NCI-H1694 treated with DMSO at 0.1 percent for 48 hours (cell line): ENCODE results near the gene RAB11FIP2.

Source experiments
- DNase-seq: peaks from one replicate; lab custom pipeline; 2025; lab: John Stamatoyannopoulos, UW

RAB11FIP2 gene

DNA sequence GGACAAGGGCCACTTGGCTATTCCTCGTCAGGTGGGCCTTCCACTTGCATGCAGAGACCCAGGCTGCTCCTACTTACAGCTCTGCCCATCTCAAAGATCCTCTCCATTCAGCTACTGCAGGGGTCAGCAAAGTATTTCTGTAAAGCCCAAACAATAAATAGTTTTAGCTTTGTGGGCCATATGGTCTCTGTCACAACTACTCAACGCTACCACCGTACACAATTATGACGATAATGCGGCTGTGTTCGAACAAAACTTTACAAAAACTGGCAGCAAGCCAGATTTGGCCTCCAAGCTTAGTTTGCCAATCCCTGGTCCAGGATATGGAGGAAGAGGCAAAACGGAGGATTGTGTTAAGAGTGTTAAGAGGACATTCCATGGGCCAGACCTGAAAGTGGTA lies 12.8 kb downstream of the RAB11FIP2 start:
- DNase-seq, result no peak

- DNase-seq, result no peak
Measured at GRCh38 chr10:118032564-118032963, 14.2 kb downstream of the RAB11FIP2 start.

DNA sequence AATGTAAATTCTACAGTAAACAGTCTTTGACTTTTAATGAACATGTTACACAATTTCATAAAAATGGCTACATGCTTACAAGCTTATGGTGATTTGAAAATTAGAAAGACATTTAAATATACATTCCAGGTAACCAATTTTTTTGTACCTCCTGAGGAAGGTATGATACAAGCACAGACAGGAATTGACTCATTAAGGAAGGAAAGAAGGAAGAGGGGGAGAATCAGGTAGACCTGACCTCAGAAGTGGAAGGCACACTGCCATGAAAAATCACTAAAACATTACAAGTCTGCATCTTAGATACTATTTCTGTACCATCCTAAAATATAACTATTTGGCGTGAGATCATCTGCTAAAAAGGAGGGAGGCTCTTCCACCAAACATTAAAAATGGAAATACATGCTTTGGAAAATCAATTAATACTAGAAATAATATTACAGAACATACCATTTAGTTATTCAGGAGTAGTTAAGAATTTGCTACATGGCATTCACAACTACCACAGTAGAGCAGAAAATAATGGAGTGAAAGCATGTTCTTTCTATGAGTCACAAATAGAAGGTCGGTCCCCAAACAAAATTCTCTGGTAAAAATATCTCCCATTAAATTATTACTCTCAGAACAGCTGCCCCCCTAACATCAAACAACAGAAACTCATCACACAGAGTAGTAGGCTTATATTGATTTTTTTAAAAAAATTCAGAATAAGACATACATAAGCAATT lies 15.2 kb downstream of the RAB11FIP2 start:
- no peak for DNase-seq

- no peak for DNase-seq
Measured at GRCh38 chr10:118028619-118029018, 18.1 kb downstream of the RAB11FIP2 start.

DNA sequence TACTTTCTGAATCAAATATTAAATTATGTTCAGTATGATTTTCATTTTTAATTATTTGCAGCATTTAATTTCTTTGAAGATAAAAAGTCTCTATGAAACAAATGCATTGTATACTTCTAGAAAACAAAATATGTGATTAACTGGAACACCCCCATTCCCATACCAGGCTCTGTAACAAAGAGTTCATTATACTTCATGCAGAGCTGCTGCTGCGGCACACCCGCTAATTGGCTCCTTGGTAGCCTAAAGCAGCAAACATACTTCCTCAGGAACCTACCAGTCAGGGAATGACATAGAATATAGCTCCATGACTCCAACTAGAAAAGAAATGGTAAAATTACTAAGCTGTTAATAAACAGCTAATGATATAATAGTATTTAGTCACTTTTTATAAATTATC lies 19.3 kb downstream of the RAB11FIP2 start:
- no peak for DNase-seq

GRCh38 chr10:118026936-118027335 lies 19.8 kb downstream of the RAB11FIP2 start:
- DNase-seq, result no peak

DNA sequence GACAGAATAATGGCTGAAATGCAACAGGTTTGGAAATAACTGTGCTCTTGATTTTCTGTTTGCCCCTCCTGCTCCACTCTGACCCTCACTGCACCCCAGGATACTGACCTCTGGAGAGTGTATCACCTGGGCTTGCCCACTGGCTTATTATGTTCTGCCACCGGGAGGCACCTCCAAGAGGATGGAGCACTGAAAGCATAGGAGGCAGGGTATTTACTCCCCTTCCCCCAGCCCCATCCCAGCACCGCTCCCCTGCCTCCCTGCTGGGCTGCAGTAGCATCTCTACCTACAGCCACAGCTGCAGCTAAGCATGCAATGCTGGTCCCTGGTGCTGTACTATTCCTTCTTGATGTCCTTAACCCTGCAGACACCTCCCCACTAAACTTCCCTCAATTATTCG lies 26.4 kb downstream of the RAB11FIP2 start:
- no peak for DNase-seq

- DNase-seq, result no peak
Measured at GRCh38 chr10:118017850-118018249, 28.9 kb downstream of the RAB11FIP2 start.

DNA sequence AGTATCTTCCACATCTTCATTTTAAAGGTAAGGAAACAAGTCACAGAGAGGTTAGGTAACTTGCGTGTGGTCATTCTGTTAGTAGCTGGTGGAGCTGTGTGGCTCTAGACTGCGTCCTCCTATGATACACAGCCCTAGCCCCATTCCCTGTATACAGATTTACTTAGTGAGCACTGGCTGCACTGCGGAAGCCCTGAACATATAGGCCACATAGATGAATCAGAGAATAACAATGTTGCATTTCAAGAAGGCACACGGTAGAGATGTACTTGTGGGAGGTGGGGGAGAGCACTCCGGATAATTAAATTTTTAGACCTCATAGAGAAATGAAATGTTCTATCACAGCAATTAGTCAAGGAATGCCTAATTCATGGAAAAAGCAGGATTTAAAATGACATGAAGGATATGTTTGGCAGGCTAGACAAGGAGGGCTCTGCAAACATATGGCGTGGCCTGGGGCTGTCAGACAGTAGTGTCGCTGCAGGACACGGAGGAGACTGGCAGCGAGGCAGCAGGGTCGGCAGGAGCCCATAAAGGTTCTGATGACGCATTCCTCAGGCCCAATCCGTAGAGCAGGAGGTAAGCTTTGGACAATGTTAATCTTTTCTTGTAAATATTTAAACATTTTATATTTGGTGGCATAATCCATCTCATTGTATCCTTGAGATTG lies 29.5 kb downstream of the RAB11FIP2 start:
- no peak for DNase-seq

DNA sequence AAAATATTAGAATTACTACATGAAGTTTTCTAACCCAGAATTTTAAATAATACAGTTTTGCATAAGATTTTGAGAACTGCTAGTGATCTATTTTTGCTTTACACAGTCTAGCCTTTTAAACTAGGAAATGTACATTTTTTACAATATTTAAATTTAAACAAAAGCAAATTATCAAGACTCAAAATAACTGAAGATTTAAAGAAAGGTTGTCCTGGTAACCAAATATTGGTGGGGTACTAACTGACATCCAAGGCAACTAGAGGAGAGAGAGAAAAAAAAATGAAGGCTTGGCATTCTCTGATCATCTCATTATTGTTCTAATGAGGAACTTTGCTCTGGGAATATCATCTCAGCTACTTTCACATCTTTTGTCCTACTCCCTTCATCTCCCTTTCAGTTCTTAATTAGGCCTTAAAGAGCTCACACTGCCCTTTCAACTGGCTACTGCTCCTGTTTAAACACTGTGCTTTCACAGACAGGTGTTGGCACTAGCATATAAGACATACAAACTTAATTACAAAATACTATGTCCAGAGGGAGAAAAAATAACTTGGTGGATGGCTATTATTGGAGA lies 33.7 kb downstream of the RAB11FIP2 start:
- DNase-seq, result no peak

DNA sequence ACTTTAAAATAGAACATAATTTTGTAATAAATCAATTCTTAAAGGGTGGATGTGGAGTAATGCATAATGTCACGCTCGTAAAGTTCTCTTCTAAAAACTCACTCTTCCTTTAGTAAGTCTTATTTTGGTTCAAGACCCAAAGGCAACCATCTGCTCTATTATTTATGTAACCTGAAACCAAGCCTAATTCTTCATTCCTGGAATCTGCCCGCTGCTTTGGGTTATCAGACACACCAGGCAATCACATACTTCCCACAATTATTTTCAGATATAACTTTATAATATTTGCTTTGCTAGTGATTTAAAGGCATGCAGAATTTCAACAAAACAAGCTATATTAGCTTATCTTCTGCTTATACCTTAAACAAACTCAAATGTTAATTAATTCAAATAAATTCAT lies 39.0 kb downstream of the RAB11FIP2 start:
- no peak for DNase-seq

DNA sequence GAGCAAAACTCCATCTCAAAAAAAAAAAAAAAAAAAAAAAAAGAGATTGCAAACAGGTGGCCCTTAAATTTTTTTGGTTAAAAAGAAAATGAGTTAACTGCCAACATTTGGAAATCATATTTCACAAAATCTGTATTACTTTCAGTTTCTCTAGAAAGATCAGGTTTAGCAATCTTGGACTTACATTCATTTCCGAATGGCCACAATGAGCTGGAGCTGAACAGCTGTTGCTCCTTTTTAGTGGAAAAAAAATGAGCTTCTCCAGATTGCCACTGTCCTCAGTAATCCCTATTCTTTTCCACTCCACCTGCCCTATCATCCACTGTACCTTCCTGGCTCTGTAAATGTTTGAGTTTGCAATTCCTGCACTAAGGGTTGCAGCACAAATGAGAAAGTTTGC lies 43.6 kb downstream of the RAB11FIP2 start:
- no peak for DNase-seq

DNA sequence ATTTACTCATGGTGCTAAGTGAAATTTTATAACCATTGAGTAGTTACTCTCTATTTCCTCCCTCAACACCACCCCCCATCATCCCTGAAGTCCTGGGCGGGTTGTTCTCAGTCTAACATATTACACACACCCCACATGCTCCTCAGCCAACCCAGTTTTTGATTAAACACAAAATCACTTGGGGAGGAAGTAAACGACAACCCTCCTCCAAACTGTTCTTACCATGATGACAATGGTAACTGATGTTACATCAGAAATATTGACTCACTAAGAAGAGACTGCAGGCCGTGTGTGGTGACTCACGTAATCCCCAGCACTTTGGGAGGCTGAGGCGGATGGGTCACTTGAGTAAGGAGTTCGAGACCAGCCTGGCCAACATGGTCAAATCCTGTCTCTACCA lies 44.2 kb downstream of the RAB11FIP2 start:
- no peak for DNase-seq

GRCh38 chr10:117997673-117998072 lies 49.1 kb downstream of the RAB11FIP2 start:
- no peak for DNase-seq

GRCh38 chr10:117996709-117997108 lies 50.0 kb downstream of the RAB11FIP2 start:
- DNase-seq, result no peak

DNA sequence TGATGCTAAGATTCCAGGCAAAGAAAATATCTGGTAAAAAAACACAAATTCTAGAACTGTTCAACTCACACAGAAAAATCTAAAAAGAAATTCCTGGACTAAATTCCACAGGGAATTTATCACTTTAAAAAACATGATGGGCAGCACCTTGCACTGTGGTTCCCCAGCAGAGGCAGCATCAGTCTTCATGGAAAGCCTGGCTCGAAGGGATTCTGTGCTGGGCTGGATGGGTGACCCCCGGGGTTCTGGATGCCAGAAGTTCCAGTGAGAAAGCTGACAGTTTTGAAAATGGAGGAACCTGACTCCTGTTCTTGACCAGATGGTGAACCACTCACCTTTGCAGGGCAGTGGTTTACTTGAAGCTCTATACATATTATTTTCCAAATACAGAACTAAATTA lies 52.0 kb downstream of the RAB11FIP2 start:
- DNase-seq, result no peak

DNA sequence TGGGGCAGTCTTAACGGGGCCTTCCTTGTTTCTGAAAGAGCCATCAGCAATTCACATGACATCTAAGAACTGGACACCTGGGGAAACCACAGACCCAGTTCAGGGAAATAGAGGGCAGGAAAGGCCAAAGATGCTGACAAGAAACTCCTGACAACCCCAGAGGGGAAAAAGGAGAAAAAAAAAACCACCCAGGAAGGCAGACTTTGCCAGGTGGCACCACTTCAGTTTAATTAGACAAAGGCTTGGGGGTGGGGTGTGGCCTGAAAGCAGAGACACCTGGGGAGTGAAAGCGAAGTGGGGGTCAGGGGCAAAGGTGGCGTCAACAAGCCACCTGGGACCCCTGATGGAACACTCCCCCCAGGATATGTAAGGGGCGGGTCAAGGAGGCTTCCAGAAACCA lies 53.6 kb downstream of the RAB11FIP2 start:
- no peak for DNase-seq

DNA sequence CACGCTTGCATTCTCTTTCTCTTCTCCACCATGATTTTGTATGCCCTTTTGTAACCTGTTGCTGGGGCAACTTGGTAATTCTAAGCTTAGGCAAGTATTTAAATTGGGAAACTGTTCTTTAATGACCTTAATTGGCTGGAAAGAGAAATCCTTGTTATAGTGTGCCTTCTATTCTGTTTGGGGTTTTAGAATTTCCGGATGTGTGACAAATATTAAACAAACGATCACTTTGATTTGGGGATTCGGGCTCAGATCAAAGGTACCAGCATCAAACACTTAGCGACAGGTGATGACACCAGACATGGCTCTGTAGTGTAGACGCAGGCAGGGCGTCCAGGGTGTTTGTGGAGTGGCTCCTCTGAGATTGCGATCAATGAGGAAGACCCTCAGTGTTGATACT lies 55.0 kb downstream of the RAB11FIP2 start:
- no peak for DNase-seq

GRCh38 chr10:117989962-117990361 lies 56.8 kb downstream of the RAB11FIP2 start:
- no peak for DNase-seq

DNA sequence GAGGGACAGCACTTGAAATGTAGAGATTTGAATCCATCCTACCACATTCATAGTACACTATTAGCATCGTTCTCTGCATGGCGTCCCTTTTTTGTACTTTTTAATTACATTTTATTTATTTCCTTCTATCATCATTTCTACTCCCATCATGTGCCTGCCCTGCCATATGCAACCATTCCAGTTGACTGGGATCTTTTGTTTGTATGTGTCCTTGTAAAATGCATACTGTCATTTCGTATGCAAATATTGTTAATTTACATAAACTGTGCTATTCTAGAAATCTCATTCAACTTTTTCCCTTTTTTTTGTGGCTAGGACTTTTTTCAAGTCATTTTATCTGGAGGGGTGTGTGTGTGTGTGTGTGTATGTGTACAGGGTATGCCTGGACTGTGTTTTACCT lies 57.9 kb downstream of the RAB11FIP2 start:
- DNase-seq, result no peak

- no peak for DNase-seq
Measured at GRCh38 chr10:117987244-117987909, 59.4 kb downstream of the RAB11FIP2 start.

- no peak for DNase-seq
Measured at GRCh38 chr10:117983961-117984360, 62.8 kb downstream of the RAB11FIP2 start.
